HTR-8/SVneo (cell line): ENCODE data around the gene ZNF775.

ENCODE experiments used
- DNase-seq: peaks from one replicate; pipeline ENCODE4 v3.0.0; 2011; ENCODE audit warnings: low spot score, mixed read lengths; ENCODE audit not compliant: insufficient read length
- FAIRE-seq: peaks from 2 replicates; lab custom pipeline; 2011; peaks lifted over from hg19 to GRCh38; lab: Jason Lieb, UNC

The ZNF775 gene

DNA sequence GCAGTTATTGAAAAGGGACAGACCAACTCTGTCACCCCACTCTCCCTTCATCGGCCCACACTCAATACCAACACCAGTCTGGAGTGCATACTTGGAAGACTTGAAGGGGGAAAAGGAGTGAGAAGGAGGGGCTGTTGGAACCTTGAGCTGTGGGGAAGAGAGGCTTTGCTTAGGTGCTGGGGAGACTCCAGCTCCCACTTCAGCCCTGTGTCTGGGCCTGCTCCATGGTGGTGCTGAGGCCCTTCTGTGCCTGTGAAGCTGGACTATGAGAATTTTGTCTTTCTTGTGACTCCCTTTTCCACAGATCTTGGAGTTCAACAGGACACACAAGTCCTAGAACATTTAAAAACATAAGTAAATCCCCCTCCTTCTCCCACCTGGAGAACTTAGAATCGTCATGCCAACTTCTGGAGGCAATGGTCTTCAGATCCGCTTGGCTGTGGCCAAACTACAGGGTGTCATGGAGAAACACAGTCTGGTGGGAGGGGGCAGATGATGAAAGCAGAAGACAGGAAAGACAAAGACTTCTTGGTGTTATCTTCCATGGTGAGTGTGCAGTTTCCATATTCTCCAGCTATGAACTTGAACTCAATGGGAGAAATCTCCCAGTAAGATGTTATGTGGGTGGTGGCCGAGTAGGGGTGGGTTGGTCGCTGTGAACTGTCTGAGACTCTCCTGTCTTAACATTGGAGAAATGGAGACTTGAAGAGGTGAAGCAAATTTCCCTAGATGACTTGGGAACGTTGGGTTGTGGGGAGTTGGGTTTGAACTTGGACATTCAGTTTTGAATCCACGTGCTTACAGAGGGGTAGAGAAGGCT, 52.9 kb downstream of the ZNF775 start:
- FAIRE-seq (no peak), DNase-seq (no peak)

DNA sequence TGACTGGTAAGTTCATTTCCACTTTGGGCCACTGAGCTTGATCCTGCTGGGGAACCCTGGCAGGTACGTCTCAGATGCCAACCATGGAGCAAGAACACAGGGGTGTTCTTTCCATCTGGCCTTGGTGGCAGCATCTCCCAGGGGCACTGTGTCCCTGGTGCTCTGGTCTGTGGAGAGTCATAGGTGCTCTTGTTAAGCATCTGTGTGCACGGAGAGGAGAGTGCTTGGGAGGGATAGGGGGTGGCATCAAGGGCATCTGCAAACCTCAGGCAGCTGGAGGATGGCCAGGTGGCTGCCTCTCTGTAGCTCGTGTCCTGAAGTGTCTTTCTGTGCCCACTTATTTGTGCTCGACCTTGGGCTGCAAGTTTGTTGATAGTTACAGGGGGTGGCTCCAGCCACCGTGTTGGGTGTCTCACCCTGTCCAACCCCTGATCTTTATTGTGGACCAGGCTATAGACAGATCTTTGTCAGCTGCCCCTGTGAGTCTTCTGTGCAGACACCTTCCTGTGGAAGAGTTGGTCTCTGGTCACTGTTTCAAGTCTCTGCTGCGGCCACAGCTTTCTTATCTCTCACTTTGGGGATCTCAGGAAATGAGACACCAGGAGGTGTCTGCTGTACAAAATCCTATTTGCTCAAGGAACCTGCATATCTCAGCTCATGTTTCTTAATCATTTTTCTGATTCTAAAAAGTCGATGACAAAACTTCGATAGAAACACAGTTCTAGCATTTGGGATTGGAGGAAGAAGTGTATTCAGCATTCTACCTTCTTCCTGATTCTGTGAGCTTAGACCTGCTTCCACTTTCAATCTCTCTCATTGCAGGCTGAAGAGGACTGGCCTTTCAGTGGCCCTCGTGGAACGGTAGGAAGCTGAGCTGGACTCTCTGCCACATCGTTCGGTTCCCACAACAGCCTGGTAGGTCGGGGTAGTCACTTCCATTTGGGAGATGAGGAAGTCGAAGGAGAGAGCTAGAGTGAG, 54.1 kb downstream of the ZNF775 start:
- DNase-seq (no peak), FAIRE-seq (no peak)

- no peak for FAIRE-seq
- DNase-seq: no peak
Observed at GRCh38 chr7:150434240-150434639, 55.1 kb downstream of the ZNF775 start.

- FAIRE-seq: no peak
Observed at GRCh38 chr7:150435047-150435389, 55.9 kb downstream of the ZNF775 start.

GRCh38 chr7:150435390-150436073, 56.4 kb downstream of the ZNF775 start:
- DNase-seq (no peak), FAIRE-seq (no peak)

More at GRCh38 chr7:150435047-150435389, 55.9 kb downstream of the ZNF775 start:
- DNase-seq: no peak

GRCh38 chr7:150439967-150440366, 60.8 kb downstream of the ZNF775 start:
- DNase-seq: no peak
- no peak for FAIRE-seq

DNA sequence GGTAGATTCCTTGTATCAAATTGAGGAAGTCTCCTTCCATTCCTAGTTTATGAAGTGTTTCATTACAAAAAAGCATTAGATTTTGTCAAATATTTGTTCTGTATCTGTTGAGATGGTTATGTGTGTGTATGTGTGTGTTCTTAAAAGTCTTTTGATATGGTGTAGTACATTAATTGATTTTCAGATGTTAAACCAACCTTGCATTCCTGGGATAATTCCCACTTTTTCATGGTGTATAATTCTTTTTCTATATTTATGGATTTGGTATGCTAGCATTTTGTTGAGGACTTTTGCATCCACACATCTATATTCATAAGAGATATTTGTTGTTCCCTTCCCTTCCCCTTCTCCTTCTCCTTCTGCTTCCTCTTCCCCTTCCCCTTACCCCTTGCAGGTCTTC, 62.4 kb downstream of the ZNF775 start:
- no peak for FAIRE-seq

DNA sequence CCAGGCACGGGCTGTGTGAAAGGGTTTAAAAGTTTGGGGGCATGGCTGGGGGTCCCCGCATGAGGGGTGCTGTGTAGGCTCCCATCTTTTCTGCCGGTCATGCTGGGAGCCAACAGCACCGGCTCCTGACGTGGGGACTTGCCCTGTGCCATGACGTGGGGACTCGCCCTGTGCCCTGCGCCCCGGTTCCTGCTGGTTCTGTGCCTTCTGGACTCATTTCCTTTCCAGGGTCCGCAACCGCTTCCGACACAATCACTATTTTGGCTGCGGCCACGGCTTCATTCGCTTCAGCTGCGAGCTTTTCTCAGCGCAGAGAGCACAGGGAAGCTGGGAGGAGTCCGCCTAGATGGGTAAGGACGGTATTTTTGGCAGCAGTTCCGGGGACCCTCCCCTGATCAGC, 63.7 kb downstream of the ZNF775 start:
- FAIRE-seq: no peak
- no peak for DNase-seq

More for the DNA sequence above, 62.4 kb downstream of the ZNF775 start:
- DNase-seq: no peak

DNA sequence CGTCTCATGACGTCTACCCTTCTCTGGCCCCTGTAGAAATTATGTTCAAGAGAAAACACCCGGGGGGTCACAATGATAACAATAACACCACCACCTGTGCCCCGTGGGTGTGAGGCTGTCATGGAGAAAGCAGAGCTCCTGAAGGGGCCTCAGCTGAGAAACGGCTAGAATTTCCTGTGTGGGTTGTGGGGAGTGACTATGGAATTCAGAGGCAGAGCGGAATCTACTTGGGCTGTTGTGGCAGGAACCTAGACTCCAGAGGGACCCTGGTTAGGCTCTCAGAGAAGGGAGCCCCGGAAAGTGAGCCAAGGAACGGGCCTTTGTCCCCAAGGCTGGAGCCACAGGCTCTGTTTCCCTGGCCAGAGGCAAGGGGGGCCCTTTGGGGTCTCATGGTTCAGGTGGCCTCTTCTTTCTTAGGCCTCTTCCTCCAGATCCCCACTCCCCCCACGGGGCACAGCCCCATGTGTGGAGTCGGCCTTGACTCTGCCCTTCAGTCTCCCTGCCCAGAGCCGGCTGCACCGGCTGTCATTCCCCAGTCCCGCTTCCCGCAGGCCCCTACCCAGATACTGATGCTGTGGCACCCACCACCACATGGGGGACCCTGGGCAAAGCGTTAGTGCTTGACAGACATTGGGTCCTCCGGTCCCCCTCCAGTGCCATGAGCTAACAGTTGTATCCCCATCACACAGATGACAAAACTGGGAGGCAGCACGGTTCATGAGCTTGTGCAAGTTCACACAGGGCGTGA, 64.8 kb downstream of the ZNF775 start:
- no peak for DNase-seq
- FAIRE-seq: no peak

- FAIRE-seq: no peak
- no peak for DNase-seq
Observed at GRCh38 chr7:150444674-150445365, 65.7 kb downstream of the ZNF775 start.

DNA sequence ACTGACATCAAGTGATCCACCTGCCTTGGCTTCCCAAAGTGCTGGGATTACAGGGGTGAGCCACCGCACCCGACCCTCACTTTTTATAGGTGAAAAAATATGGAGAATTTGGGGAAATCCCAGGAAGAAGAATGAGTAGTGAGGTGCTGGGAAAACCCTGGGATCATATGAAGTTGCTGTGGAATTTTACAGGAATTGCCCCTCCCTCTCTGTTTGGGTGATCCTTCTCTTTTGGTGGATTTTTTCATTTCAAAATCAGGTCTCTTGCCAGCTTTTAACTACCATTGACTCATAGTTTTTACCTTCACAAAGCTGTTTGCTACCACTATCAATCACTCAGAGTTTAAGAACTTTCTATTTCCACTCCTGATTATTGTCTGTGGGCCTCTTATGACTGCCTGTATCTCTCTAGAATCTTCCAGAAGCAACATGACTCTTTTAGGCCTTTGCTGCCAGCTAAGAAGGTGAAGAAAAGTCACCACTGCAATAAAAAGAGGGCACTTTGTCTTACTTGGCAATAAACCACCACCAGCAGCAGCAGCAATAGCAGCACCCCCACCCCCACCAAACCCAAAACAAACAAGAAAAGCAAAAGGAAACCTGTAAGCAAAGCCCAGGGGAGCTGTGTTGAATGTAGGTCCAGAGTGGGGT, 67.3 kb downstream of the ZNF775 start:
- FAIRE-seq: no peak
- no peak for DNase-seq
